Kidney glomerular epithelial cell (primary cell): ENCODE data around the gene PRUNE2.

ENCODE experiments used
- DNase-seq: peaks from one replicate; lab custom pipeline; 2025; lab: John Stamatoyannopoulos, UW

PRUNE2 gene

GRCh38 chr9:76573905-76574760 is 331.8 kb downstream of the PRUNE2 start:
- DNase-seq, result no peak

GRCh38 chr9:76573408-76573807 is 332.5 kb downstream of the PRUNE2 start:
- DNase-seq, result no peak

GRCh38 chr9:76572151-76572550 is 333.8 kb downstream of the PRUNE2 start:
- no peak for DNase-seq

- no peak for DNase-seq
Measured at GRCh38 chr9:76571743-76572146, 334.2 kb downstream of the PRUNE2 start.

- DNase-seq, result no peak
Measured at GRCh38 chr9:76571288-76571687, 334.6 kb downstream of the PRUNE2 start.

- no peak for DNase-seq
Measured at GRCh38 chr9:76570826-76571225, 335.1 kb downstream of the PRUNE2 start.

- no peak for DNase-seq
Measured at GRCh38 chr9:76567086-76567485, 338.8 kb downstream of the PRUNE2 start.

GRCh38 chr9:76564297-76564696 is 341.6 kb downstream of the PRUNE2 start:
- DNase-seq, result no peak

- peak; percentile 8 for DNase-seq
Measured at GRCh38 chr9:76562511-76562911, 343.4 kb downstream of the PRUNE2 start.

- no peak for DNase-seq
Measured at GRCh38 chr9:76561900-76562299, 344.0 kb downstream of the PRUNE2 start.
